Fibroblast of pulmonary artery (primary cell): ENCODE data around the gene MVK.

Experiments used
- DNase-seq: peaks from one replicate; pipeline ENCODE4 v3.0.0-alpha.2; 2010; ENCODE audit warnings: low read depth
- H3K4me3 ChIP-seq: replicated peaks from 2 replicates; pipeline ENCODE4 v1.5.1; 2011; ENCODE audit warnings: low read depth, mild to moderate bottlenecking, control low read depth, low read length, moderate library complexity
- CTCF ChIP-seq: IDR thresholded peaks from 2 replicates; pipeline ENCODE4 v1.5.1; 2011; ENCODE audit warnings: mild to moderate bottlenecking, control low read depth, low read length, inconsistent platforms; ENCODE audit errors: missing control alignments

MVK gene

GRCh38 chr12:109532721-109533486, 40.7 kb upstream of the MVK start:
- DNase-seq, result no peak
- TF ChIP-seq CTCF, result no peak
- no peak overlapping the region for H3K4me3 ChIP-seq

DNA sequence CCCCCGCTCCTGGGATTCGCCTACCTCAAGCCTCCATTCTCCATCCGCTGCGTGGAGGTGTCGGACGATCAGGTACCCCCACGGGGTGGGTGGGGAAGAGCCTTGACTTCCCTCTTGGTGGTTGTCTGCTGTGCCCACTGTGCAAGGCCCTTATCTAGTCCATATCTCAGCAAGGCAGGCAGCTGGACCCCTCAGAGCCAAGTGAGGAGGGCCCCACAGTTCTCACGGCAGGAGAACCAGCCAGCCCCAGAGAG, 40.2 kb upstream of the MVK start:
- H3K4me3 ChIP-seq, result no peak overlapping the region
- DNase-seq, result no peak
- TF ChIP-seq CTCF, result no peak

DNA sequence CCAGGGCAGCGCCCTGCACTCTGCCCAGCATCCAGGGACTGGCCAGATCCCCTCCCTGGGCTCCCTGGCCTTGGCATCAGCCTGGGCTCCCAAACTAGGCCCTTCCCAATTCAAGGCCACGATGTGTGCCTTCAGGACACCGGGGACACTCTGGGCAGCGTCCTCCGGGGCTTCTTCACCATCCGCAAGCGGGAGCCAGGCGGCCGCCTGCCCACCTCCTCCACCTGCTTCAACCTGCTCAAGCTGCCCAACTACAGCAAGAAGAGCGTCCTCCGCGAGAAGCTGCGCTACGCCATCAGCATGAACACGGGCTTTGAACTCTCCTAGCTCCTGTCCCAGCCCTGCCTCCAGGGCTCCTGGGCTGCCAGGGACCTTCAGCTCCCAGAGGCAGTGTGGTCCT, 39.1 kb upstream of the MVK start:
- no peak for DNase-seq

GRCh38 chr12:109535231-109535862, 38.2 kb upstream of the MVK start:
- TF ChIP-seq CTCF, result no peak
- H3K4me3 ChIP-seq, result no peak overlapping the region
- DNase-seq, result no peak

More for the DNA sequence above, 39.1 kb upstream of the MVK start:
- TF ChIP-seq CTCF, result no peak
- no peak overlapping the region for H3K4me3 ChIP-seq

DNA sequence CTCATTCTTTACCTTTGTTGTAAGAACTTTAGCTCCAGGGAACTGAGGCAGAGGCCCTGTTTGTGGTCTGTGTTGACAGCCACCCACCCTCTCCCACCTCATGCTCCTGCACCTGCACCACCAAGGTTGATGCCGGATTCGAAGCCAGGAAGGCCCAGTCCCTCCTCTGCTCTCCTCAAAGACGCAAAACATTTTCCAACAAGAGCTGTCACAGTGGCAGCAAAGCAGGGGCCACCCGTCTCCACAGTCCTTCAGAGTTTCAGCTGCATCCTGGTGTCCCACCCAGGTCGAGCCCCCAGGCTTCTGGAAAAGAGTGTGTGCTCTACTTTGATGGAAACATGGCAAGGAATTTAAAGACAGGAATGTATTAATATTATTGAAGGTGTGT, 37.7 kb upstream of the MVK start:
- DNase-seq, result no peak
- no peak overlapping the region for H3K4me3 ChIP-seq
- no peak for TF ChIP-seq CTCF

DNA sequence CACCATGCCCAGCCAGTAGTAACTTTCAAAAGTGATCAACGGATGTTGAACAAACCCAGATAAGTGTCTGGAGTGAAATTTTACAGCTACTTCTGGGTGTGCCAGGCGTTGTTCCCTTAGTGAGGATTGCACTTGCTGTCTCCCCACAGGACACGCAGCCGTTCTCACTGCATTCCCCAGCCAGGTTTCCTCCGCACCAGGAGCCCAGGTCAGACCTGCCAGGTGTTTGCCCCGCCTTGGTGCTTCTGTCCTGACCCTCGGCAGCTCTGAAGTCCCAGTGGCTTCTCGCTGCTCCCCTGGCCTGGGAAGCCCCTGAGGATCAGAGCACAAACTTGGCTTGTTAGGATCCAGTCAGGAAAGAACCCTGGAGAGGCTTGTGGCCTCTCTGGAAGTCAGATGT, 36.5 kb upstream of the MVK start:
- no peak for TF ChIP-seq CTCF
- no peak overlapping the region for H3K4me3 ChIP-seq
- DNase-seq, result no peak

- no peak overlapping the region for H3K4me3 ChIP-seq
- TF ChIP-seq CTCF, result no peak
- DNase-seq, result peak; percentile 42
These were observed 35.3 kb upstream of the MVK start for GRCh38 chr12:109538191-109538863.
